Glomerular visceral epithelial cell (primary cell): Measurements from ENCODE around the gene FAM78A.
"Not testable (repeated sequence)": the region's sequence is repeated elsewhere in the genome, so short reads cannot be mapped to it uniquely, and the experiment has no call there.

Source experiments
- DNase-seq: peaks from one replicate; pipeline ENCODE4 v3.0.0-alpha.2; 2016; ENCODE audit errors: extremely low spot score

FAM78A gene

DNA sequence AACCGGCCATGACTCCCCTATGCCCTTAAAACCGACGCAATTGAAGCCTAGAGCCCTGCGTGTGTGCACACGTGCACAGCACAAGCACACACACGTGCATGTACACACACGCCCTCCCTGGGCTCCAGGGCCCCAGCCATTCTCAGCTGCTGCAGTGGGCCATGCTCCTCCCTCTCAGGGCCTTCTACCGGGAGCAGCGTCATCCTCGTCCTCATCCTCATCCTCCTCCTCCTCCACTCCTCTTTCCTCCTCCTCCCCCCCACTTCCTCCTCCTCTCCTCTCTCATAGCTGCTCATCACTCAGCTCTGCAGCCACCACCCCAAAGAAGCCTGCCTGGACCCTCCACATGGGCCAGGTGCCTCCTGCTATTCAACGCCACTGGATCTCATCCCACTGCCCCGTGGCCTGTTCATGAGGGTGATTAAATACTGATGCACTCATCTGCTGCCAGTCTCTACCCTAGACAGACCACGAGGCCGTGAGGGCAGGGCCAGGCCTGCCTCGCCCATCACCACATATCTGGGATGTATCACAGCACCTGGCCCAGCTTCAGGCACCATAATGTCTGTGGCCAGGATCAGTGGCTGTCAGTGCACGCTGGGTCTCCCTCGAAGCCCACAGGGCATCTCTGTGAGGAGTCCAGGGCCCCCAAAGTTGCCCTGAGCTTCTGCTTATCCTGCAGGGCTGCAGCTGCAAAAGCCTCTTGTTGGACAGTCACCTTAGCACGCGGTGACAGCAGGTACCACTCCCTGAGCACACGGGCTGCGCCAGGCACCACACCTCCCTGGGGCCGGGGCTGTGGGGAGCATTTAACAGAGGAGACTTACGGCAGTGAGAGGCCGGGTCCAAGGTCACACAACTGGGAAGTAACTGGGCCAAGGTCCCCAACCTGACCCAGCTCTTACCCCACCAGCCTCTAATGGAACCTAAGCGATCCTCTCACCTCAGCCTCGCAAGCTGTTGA is 9.8 kb downstream of the FAM78A start:
- no peak for DNase-seq

DNA sequence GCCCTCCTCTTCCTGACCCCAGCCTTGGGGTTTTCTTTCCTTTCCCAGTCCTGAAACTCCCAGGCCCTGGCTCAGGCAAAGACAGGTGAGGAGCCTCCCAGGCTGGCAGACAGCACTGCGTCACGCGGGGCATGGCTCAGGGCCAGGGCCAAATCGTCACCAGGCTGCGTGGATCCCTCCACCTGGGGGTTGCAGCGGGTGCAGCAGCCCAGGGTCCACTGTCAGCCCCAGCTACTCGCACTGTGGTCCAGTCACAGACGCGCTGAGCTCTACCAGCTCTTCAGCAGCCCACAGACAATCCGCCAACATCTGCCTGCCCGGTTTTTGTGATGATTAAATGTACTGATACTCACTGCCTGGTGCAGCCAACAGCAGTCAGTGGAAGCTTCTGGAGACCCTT is 12.1 kb downstream of the FAM78A start:
- DNase-seq, result no peak

DNA sequence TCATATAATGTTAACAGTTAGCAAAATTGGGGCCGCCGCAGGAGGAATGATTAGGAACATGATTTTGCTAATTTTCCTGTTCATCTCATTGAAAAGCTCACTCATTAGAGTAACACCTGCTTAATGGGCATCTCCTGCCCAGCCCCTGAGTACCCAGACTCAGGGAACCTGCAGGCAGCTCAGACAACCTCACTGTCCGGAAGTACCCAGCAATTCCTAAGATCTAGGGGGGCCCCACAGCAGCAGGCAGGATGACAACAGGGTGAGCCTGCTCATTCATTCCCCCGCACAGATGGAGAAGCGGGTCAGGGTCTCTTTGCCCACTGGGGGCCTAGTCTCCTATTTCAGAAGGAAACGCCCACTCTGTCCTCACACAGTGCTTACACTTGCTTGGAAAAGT is 12.6 kb downstream of the FAM78A start:
- DNase-seq, result no peak

DNA sequence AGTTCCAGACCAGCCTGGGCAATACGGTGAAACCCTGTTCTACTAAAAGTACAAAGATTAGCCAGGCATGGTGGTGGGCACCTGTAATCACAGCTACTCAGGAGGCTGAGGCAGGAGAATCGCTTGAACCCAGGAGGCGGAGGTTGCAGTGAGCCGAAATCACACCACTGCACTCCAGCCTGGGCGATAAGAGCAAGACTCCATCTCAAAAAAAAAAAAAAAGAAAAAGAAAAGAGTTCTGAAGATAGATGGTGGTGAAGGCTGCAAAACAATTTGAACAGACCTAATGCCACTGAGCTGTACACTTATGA is 13.3 kb downstream of the FAM78A start:
- DNase-seq, result not testable (repeated sequence)

DNA sequence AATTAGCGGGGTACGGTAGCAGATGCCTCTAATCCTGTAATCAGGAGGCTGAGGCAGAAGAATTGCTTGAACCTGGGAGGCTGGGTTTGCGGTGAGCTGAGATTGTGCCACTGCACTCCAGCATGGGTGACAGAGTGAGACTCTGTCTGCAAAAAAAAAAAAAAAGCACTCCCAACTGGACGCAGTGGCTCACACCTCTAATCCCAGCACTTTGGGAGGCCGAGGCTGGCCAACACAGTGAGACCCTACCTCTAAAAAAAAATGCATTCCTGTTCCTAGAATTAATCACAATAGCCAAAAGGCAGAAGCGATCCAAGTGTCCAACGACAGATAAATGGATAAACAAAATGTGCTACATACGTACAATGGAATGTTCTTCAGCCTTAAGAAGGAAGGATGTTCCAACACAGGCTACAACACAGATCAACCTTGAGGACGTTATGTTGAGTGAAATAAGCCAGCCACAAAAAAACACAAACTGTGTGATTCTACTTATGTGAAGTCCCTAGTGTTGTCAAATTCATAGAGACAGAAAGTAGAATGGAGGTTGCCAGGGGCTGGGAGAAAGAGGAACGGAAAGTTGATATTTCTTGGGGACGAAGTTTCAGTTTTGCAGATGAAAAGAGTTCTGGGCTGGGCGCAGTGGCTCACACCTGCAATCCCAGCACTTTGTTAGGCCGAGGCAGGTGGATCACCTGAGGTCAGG is 13.8 kb downstream of the FAM78A start:
- DNase-seq, result no peak

DNA sequence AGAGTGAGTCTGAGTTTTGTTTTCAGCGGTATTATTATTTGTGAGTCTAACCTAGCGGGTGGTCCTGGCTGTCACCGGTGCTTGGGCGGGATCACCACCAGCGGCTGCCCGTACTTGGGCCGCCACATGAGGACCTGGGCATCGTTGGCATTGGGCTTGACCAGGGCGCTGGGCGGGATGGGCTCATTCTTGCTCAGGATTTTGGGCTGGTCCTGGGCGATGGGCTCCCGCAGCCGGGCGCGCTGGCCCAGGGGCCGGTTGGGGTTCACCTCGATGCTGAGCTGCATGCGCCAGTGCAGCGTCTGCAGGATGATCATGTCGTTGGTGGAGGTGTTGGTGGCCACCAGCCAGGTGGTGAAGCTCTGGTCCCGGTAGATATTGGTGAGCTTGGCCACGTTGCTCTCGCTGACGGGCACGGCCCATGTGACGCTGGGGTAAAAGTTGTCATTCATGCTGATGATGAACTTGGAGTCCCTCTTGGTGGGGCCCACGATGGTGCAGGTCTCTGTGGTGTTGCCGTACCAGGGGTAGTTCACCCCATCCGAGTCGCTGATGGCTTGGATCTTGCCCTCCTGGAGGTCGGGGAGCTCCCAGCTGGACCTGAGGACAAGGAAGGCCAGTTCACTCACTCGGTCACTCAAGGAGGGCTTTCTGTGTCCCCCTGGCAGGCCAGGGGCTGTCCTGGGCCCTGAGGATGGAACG is 15.4 kb downstream of the FAM78A start:
- DNase-seq, result no peak

DNA sequence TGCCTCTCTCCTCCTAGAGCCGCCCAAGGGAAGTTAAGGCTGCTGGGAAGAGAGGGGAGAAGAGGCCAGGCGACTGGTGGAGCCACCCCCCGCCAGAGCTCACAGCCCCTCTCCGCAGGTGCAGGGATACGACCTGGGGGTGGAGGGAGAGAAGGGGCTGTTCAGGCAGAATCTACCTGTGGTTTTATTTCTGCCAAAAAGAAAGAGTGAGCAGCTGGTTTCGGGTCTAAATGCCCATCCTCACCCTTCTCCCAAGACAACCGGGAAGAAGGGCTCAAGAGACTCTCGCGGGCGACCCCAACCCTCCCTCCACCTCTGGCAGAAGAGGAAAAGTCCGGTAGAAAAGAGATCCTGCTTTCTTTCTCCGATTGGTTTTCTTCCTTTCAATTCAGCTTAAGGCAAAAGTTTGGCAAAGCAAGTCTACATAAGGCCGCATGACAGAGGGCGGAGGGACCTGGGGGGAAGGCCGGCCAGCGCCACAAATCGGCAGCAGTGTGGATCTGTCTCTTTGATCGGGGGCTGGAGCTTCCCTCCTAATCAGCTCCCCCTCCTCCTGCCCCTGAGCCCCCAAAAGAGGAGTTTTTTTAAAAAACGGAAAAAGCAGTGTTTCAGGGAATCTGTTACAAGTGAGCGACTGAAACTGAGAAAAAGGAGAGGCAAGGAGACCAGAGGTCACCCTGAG is 16.3 kb downstream of the FAM78A start:
- no peak for DNase-seq

DNA sequence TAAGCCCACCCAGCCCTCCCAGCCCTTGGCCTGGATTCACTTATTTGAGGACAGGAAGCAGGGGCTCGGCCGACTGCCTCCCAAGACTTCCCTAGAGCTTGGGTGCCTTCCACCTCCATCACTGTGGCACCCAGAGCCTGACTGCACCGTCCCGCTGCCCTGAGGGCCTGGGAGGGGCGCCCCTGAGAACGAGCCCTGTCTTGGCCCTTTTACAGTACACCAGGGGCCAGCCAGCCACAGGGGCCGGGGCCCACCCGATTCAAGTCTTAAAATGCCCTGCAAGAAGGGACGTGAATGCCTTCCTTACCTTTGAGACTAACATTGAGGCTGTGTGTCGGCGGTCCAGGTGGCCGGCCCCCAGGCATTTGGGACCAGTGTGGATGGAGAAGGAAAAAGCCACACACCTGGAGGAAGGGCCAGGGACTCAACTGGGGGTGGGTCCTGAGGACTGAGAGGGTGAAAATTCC is 16.8 kb downstream of the FAM78A start:
- no peak for DNase-seq

DNA sequence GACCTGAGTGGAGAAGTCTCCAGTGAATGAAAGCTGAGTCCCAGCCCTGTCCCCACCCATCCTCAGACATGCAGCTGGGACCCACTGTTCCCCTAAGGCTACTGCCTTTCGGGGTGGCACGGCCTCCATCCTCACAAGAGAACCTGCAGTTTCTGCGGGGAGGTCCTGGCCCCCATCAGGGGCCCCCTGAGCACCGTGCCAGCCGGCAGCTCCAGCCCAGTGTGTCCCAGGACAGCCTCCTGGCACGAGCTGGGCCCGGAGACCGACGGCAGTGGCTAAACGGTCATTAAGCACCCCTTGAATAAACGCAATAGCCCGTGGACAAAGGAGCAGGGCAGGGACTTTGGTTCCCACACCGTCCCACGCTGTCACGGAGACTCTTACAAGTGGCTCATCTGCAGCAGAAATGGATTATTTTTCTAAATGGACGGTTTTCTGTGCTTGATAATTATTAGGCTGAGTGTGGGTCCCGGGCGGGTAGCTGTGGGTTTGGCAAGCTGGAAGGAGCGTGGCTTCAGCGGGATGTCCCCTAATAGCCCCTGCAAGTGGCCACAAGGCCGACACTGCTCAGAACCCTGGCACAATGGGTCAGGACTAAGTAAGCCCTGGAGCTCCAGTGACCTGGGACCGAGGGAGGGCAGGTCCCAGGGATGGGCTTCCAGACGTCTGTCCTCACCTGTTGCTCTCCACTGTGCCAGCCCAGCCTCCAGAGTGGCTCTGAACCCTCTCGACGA is 17.4 kb downstream of the FAM78A start:
- DNase-seq, result no peak

DNA sequence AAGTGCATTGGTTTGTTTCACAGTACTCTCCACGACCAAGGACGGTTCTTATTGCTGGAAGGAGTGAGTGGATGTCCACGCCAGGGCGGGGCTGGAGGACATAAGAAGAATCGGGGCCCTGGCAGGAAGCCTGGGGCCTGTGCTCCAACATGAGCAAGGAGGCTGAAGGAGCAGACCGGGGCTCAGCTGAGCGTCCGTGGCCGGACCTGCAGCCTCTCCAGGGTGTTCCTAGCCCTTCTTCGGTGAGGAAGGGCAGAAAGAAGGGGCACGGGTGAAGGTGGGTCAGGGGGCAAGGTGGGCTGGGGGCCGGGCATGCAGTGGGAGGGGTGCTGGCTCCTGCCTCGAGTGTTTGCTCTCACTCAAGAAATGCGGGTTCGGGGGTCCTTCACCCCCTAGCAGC is 18.1 kb downstream of the FAM78A start:
- no peak for DNase-seq

DNA sequence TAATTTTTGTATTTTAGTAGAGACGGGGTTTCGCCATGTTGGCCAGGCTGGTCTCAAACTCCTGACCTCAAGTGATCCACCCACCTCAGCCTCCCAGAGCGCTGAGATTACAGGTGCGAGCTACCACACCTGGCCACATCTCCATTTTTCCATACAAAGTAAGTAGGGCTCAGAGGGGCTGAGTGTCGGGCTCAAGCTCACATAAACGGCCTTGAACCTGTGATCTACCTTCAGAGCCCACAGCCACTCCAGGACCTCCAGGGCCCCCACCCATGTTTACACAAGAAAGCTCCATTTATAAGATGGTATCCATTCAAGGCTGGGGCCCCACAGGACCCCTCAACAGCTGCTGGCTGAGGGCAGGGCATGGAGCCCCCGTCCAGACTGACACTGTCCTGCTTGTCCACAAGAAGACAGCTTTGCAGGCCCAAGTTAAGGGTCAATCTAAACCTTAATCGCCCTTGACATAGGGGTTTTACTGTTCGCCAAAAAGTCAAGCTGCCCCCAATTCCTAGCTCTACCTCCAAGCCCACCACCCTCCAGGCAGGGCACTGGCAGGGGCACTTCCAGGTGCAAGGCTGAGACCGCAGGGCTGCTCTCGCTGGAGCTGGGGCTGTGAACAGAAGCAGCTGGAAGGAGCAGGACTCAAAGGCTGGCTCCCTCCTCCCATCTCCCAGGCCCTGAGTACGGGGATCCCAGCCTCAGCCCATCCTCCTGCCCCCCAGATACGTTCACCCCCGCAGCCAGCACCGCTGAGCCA is 18.9 kb downstream of the FAM78A start:
- no peak for DNase-seq

DNA sequence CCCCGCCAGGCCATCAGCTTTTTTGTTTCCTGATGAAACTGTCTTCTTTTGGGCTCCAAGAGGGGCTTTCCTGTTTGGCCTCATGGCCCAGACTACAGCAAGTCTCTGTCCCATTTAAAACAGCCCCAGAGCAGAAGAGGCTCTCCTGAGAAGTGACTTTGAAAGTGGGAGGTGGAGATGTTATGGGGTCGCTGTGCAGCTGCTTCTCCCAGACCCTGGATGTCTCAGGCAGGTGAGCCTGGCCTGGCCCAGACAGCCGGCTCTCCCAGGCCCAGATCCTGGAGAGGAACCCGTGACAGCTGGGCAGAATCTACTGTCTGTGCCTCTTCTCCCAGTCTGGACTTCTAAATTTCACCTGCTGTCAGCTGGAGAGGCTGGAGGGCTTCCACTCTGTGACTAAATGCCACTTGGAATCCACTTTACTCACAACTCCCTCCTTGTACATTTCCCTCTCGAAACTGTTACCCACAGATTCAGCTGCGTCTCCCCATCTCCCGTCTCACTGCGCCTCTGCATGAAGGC is 20.6 kb downstream of the FAM78A start:
- no peak for DNase-seq

DNA sequence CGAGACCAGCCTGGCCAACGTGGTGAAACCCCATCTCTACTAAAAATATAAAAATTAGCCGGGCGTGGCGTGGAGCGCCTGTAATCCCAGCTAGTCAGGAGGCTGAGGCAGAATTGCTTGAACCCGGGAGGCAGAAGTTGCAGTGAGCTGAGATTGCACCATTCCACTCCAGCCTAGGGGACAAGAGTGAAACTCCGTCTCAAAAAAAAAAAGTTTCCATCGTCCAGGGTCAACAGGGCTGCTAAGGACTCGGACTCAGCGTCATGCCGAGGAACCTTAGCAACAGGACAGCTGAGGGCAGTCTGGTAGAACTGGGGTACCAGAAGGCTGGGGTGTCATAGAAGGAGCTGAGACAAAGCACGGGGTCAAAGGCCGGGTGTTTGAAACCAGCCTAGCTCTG is 21.7 kb downstream of the FAM78A start:
- no peak for DNase-seq

DNA sequence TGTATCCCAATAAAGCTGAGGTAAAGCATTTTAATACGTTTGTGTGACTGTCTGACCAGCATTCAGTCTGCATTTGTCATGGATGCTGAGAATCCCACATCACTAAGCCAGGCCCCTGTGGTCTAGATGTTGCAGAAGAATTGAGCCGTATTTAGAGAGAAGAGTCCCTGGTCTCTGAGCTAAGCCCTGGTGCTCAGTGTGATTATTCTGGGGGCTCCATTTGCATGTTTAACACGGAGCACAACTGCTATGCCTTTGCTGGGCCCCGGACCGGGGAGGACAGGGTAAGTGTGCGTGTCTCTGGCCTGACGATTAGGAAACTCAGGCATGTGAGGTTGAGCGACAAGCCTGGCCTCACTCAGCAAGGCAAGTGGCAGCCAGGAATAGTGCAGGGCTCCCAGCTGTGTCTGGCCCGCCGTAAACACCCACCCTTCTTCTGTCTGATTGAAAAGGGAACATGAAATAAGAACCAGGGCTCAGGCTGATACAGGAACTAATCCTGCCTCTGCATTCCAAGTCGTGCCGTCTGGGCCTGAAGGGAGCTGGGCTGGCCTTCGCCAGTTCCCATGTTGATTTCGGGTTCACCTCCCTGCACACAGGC is 22.3 kb downstream of the FAM78A start:
- DNase-seq, result no peak

DNA sequence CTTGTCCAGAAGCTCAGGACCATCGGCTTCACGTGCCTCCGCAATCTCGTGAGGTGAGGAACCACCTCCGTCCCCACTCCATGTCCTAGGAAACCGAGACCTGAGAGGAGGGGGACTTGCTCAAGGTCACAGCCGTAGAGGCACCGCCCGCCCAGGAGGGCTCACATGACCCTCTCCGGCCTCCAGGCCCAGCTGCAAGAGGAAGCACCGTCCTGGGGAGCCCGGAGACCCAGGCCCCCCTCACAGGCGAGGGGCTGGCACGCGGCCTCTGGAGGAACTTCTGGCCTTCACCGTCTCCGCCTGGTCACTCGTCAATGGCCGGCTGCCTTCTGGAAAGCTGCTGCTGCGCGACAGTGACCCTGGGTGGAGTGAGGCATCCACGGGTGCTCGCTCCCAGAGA is 24.2 kb downstream of the FAM78A start:
- no peak for DNase-seq

DNA sequence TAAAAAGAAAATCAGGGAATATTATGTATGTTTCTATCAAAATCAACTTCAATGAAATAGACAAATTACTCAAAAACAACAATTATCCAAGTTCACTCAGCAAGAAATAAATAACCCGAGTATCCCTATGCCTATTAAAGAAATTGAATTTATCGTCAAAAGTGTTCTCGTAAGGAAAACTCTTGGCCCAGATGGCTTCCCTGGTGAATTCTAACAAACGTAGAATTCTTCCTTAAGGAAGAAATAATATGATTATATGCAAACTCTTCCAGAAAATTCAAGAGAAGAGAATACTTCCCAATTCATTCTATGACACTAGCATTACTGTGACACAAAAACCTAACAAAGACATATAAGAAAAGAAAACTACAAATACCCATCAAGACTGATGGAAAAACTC is 29.7 kb downstream of the FAM78A start:
- DNase-seq, result no peak

DNA sequence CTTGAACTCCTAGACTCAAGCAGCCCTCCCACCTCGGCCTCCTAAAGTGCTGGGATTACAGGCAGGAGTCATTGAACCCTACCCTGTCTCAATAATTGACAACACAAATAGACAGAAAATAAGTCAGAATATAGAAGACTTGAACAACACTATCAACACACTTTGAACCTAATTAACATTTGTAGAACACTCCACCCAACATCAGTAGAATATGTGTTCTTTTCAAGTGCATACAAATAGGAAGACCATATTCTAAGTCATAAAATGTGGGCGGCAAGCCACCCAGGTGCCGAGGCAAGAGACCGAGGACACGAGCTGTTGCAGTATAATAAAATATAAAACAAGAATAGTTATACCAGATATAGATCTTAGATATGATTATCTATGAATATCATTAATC is 32.0 kb downstream of the FAM78A start:
- DNase-seq, result not testable (repeated sequence)

DNA sequence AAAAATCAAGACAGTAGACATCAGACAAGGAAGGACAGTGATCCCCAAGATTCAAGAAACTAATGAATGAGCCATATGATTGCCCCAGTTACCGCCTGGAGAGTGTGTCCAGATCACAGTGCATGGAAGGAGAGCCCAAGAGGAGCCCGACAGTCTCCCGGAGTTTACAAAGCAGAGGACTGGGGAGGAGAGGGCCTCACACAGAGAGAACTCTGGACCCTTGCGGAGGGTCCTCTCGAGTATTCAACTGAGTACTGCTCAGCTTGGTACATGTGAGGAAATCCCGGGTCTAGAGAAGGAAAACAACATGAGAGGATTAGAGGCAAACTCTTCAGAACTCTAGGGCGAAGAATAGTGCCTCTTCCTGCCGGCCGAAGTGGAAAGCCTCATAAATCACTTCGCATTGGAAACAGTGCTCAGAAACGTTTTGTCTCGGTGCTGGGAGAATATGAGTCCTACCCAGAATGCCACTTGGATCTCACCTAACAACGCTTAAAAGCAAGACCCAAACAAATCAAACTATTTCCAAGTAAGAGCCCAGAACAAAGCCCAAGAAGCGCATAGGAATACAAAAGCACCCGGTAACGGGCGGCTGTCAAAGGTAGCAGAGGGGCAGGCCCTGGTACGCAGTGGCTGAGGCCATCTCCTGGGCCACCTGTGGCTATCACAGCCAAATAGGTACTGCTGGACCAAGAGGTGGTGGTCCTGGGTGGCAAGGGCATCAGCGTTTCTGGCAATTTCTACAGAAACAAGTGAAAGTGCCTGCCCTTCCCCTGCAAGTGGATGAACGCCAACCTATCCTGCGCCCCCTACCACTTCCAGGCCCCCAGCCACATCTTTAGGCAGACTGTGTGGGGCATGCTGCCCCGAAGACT is 36.0 kb downstream of the FAM78A start:
- DNase-seq, result no peak
